ENCODE measurements around the gene KANSL1. TPM values are rescaled to one million over a fixed set of nuclear protein-coding genes. Genes with fewer than 3 reads are reported as not detected.

KANSL1 gene
- total and polyA plus RNA-seq, 2 donors (not counting 1 experiment from before 2014, with no cell fraction given): 36.8 to 233 TPM

DNA sequence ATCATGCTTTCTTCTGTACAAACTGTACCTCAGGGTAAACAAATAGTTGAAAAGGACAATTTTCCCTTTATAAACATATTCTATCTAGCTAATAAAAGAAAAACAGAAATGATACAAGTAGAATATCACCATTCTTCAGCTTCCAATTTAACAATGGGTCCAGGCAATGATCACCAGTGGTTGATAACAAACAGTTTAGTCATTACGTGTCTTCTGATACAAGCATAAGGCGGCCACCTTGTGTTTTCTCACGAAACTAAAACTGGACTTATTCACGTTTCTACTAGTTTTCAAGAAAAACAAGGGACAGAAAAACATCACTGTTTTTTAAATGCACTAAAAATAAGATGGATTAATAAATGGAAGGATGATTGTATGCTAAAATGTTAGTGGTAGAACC, 135.9 kb downstream of the KANSL1 start:
- Mint-ChIP-seq H3K9me3 (ENCODE audit: insufficient read depth) (no peaks in the 10 kb centered on the region), H3K4me1 (no peaks in the 10 kb centered on the region), H3K4me3 (no peak overlapping the region), H3K27ac (no peak overlapping the region), H3K27me3 (no peaks in the 10 kb centered on the region)
- TF ChIP-seq, protein P1, sequence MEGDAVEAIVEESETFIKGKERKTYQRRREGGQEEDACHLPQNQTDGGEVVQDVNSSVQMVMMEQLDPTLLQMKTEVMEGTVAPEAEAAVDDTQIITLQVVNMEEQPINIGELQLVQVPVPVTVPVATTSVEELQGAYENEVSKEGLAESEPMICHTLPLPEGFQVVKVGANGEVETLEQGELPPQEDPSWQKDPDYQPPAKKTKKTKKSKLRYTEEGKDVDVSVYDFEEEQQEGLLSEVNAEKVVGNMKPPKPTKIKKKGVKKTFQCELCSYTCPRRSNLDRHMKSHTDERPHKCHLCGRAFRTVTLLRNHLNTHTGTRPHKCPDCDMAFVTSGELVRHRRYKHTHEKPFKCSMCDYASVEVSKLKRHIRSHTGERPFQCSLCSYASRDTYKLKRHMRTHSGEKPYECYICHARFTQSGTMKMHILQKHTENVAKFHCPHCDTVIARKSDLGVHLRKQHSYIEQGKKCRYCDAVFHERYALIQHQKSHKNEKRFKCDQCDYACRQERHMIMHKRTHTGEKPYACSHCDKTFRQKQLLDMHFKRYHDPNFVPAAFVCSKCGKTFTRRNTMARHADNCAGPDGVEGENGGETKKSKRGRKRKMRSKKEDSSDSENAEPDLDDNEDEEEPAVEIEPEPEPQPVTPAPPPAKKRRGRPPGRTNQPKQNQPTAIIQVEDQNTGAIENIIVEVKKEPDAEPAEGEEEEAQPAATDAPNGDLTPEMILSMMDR (IDR thresholded peaks at IDR 0.05): no peak
- no peak for TF ChIP-seq EZH2 (IDR thresholded peaks at IDR 0.05; ENCODE audit: borderline replicate concordance, insufficient read depth, low read depth, low read length, poor library complexity, severe bottlenecking)
- Histone ChIP-seq H3K4me2 (replicated peaks; ENCODE audit: low read depth, low read length, poor library complexity, severe bottlenecking) (no peak overlapping the region), H3K9ac (ENCODE audit: low read length) (no peak overlapping the region), H3K36me3 (replicated peaks in 1 of 2; ENCODE audit: control extremely low read depth in 1 of 2, control insufficient read depth in 1 of 2, extremely low read depth in 1 of 2, insufficient read depth in 2 of 2, low read length in 1 of 2) (peaks cover 0 to 27% of the 10 kb centered on the region in 2 experiments), H4K20me1 (ENCODE audit: control insufficient read depth, insufficient read depth, low read length, poor library complexity, severe bottlenecking) (no peaks in the 10 kb centered on the region), H3K79me2 (ENCODE audit: control insufficient read depth, insufficient read depth, low read length) (peaks cover 28% of the 10 kb centered on the region), H3K4me1 (ENCODE audit: control insufficient read depth in 2 of 2, insufficient read depth in 2 of 2, low read length in 2 of 2) (no peaks in the 10 kb centered on the region), H3K27me3 (replicated peaks in 1 of 4; ENCODE audit: control extremely low read depth in 1 of 4, control insufficient read depth in 3 of 4, insufficient read depth in 4 of 4, low read length in 3 of 4) (no peaks in the 10 kb centered on the region), H3K4me3 (ENCODE audit: control extremely low read depth in 1 of 5, extremely low read depth in 1 of 5, insufficient read depth in 1 of 5, low read depth in 2 of 5, low read length in 4 of 5) (no peak overlapping the region), H3K9me3 (ENCODE audit: control extremely low read depth in 1 of 3, control insufficient read depth in 2 of 3, insufficient read depth in 1 of 3, low read length in 2 of 3) (no peaks in the 10 kb centered on the region), H2AFZ (ENCODE audit: insufficient read depth, low read depth, low read length, poor library complexity, severe bottlenecking) (no peak overlapping the region), H3K27ac (ENCODE audit: low read length in 2 of 2) (no peak overlapping the region)
- DNase-seq (no peak), ATAC-seq (ENCODE audit: low read depth) (no peak)
- ChIA-PET CTCF (interaction anchor here (0.9 to 3.2 kb wide), 4 partner anchors 9 to 154 kb away, joined by 3 to 24 read pairs (median 4); no protein-coding TSS in a partner anchor), POLR2A (no interaction called here)
- 100% methylated on average over 1 of the region's 4 CpGs for WGBS (ENCODE audit: insufficient coverage)
- intact Hi-C loops (cut with micrococcal nuclease): no loop called here

DNA sequence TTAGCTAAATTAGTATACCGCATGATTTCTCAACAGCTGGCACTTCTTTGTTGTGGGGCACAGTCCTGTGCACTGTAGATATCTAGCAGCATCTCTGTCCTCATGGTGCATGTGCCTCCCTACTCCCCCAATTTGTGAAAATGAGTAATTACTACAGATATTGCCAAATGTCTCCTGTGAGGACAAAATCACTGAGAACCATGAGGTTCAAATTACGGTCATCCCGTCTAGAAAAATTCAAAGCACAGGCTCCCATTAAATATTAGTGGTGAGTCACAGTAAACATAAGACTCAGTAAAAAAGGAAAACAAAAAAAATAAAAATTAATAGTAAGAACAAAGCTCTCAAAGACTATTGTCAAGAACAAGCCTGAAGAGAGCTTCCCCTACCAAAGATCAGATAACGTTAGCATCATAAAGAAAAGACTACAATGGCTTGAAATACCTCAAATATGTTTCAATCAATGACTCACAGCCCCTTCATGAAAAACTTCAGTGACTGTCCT, 136.4 kb downstream of the KANSL1 start:
- H4K20me1 ChIP-seq (ENCODE audit: control insufficient read depth, insufficient read depth, low read length, poor library complexity, severe bottlenecking): no peaks in the 10 kb centered on the region
- no peak overlapping the region for H3K4me3 Mint-ChIP-seq
- H3K27ac ChIP-seq (ENCODE audit: low read length in 2 of 2): no peak overlapping the region
- no peak overlapping the region for H3K4me3 ChIP-seq (ENCODE audit: control extremely low read depth in 1 of 5, extremely low read depth in 1 of 5, insufficient read depth in 1 of 5, low read depth in 2 of 5, low read length in 4 of 5)
- H3K79me2 ChIP-seq (ENCODE audit: control insufficient read depth, insufficient read depth, low read length): peaks cover 28% of the 10 kb centered on the region
- CTCF ChIA-PET: interaction anchor here (0.7 to 3.2 kb wide), 4 partner anchors 13 to 154 kb away, joined by 3 to 24 read pairs (median 4); no protein-coding TSS in a partner anchor
- TF ChIP-seq EZH2 (IDR thresholded peaks at IDR 0.05; ENCODE audit: borderline replicate concordance, insufficient read depth, low read depth, low read length, poor library complexity, severe bottlenecking): no peak
- TF ChIP-seq, protein P1 (IDR thresholded peaks at IDR 0.05): no peak
- ATAC-seq (ENCODE audit: low read depth) (no peak), DNase-seq (no peak)
- H3K27ac Mint-ChIP-seq: no peak overlapping the region
- peaks cover 3% of the 10 kb centered on the region for H3K4me1 Mint-ChIP-seq
- WGBS (ENCODE audit: insufficient coverage): no CpG with 5 or more reads among the region's 4 CpGs
- no peak overlapping the region for H2AFZ ChIP-seq (ENCODE audit: insufficient read depth, low read depth, low read length, poor library complexity, severe bottlenecking)
- no peaks in the 10 kb centered on the region for H3K4me1 ChIP-seq (ENCODE audit: control insufficient read depth in 2 of 2, insufficient read depth in 2 of 2, low read length in 2 of 2)
- intact Hi-C loops (cut with micrococcal nuclease): no loop called here
- no peaks in the 10 kb centered on the region for H3K27me3 Mint-ChIP-seq
- H3K9me3 ChIP-seq (ENCODE audit: control extremely low read depth in 1 of 3, control insufficient read depth in 2 of 3, insufficient read depth in 1 of 3, low read length in 2 of 3): no peaks in the 10 kb centered on the region
- POLR2A ChIA-PET: interaction anchor here (0.5 kb wide), 1 partner anchor 31 kb away, joined by 6 read pairs; no protein-coding TSS in a partner anchor
- no peak overlapping the region for H3K9ac ChIP-seq (ENCODE audit: low read length)
- peaks cover 0 to 30% of the 10 kb centered on the region in 2 experiments for H3K36me3 ChIP-seq (replicated peaks in 1 of 2; ENCODE audit: control extremely low read depth in 1 of 2, control insufficient read depth in 1 of 2, extremely low read depth in 1 of 2, insufficient read depth in 2 of 2, low read length in 1 of 2)
- H3K4me2 ChIP-seq (replicated peaks; ENCODE audit: low read depth, low read length, poor library complexity, severe bottlenecking): no peak overlapping the region
- H3K27me3 ChIP-seq (replicated peaks in 1 of 4; ENCODE audit: control extremely low read depth in 1 of 4, control insufficient read depth in 3 of 4, insufficient read depth in 4 of 4, low read length in 3 of 4): no peaks in the 10 kb centered on the region
- H3K9me3 Mint-ChIP-seq (ENCODE audit: insufficient read depth): no peaks in the 10 kb centered on the region
